Adipocyte (in vitro differentiated cells): ENCODE results near the gene TNFRSF11A.
A peak's percentile ranks its signal among the peaks of the same experiment; 100 is the strongest.

Experiments used
- DNase-seq: peaks from one replicate; pipeline ENCODE4 v3.0.0-alpha.2; 2015; ENCODE audit warnings: low read depth
- H3K27me3 ChIP-seq: replicated peaks from 2 replicates; pipeline ENCODE4 v1.7.0; 2013; ENCODE audit warnings: mild to moderate bottlenecking, low read length, moderate library complexity; ENCODE audit not compliant: control insufficient read depth, insufficient read depth
- H3K36me3 ChIP-seq: 2 replicates; pipeline ENCODE4 v1.7.0; 2013; ENCODE audit warnings: low read length, mild to moderate bottlenecking, moderate library complexity; ENCODE audit not compliant: control insufficient read depth, insufficient read depth, severe bottlenecking
- H3K4me1 ChIP-seq: 2 replicates; pipeline ENCODE4 v1.7.0; 2013; ENCODE audit warnings: mild to moderate bottlenecking, low read length, moderate library complexity; ENCODE audit not compliant: control insufficient read depth, insufficient read depth
- H3K4me3 ChIP-seq: 2 replicates; pipeline ENCODE4 v1.7.0; 2013; ENCODE audit warnings: mild to moderate bottlenecking, low read length, moderate library complexity
- H3K9ac ChIP-seq: 2 replicates; pipeline ENCODE4 v1.7.0; 2013; ENCODE audit warnings: mild to moderate bottlenecking, low read length, moderate library complexity
- H3K9me3 ChIP-seq: 2 replicates; pipeline ENCODE4 v1.7.0; 2013; ENCODE audit warnings: mild to moderate bottlenecking, low read length, moderate library complexity; ENCODE audit not compliant: control insufficient read depth

Gene TNFRSF11A

GRCh38 chr18:62403120-62403519, 78.0 kb downstream of the TNFRSF11A start:
- no peak for DNase-seq
- H3K4me3 ChIP-seq = no peak overlapping the region
- H3K36me3 ChIP-seq = no peaks in the 10 kb centered on the region
- H3K9ac ChIP-seq = no peak overlapping the region
- no peaks in the 10 kb centered on the region for H3K9me3 ChIP-seq
- no peaks in the 10 kb centered on the region for H3K4me1 ChIP-seq
- peaks cover 15% of the 10 kb centered on the region for H3K27me3 ChIP-seq

GRCh38 chr18:62404881-62405280, 79.8 kb downstream of the TNFRSF11A start:
- Histone ChIP-seq H3K36me3 (no peaks in the 10 kb centered on the region), H3K4me3 (no peak overlapping the region), H3K9me3 (no peaks in the 10 kb centered on the region), H3K9ac (no peak overlapping the region), H3K4me1 (no peaks in the 10 kb centered on the region), H3K27me3 (peaks cover 15% of the 10 kb centered on the region)
- DNase-seq = no peak

DNA sequence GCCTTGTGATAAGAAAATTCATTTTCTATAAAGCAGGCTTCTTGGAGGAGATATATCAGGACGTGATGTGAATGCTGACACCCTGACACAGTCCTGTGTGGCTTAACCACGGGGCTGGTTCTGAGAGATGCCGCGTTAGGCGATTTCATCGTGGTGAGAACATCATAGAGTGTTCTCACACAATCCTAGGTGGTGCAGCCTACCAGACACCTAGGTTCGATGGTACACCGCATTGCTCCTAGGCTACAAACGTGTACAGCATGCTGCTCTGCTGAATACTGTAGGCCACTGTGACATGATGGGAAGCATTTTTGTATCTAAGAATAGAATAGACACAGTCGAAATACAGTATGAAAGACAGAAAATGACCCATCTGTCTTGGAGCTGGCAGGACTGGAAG, 82.5 kb downstream of the TNFRSF11A start:
- H3K4me1 ChIP-seq = peaks cover 3% of the 10 kb centered on the region
- no peak overlapping the region for H3K4me3 ChIP-seq
- no peaks in the 10 kb centered on the region for H3K36me3 ChIP-seq
- no peak overlapping the region for H3K9ac ChIP-seq
- DNase-seq = no peak
- peaks cover 10% of the 10 kb centered on the region for H3K27me3 ChIP-seq
- no peaks in the 10 kb centered on the region for H3K9me3 ChIP-seq

DNA sequence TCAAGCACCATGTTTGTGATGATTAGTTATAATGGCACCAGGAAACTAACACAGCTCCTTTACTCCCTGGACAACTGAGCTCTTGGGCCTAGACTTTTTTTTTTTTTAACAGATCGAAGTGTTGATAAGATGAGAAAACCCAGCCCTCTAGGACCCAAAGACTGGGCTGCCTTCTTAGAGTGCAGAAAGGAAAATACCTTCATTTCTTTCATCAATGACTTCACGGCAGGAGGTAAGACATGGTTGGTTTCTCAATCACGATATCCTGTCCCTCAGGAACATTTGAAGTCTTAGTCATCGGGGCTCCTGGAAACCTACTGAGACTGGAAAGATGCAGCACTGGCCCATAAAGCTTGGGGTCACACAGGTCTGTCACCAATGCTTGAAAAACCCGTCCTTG, 84.7 kb downstream of the TNFRSF11A start:
- Histone ChIP-seq H3K27me3 (peaks cover 8% of the 10 kb centered on the region), H3K4me1 (peaks cover 16% of the 10 kb centered on the region), H3K9ac (no peak overlapping the region), H3K36me3 (no peaks in the 10 kb centered on the region), H3K4me3 (no peak overlapping the region), H3K9me3 (no peaks in the 10 kb centered on the region)
- no peak for DNase-seq

DNA sequence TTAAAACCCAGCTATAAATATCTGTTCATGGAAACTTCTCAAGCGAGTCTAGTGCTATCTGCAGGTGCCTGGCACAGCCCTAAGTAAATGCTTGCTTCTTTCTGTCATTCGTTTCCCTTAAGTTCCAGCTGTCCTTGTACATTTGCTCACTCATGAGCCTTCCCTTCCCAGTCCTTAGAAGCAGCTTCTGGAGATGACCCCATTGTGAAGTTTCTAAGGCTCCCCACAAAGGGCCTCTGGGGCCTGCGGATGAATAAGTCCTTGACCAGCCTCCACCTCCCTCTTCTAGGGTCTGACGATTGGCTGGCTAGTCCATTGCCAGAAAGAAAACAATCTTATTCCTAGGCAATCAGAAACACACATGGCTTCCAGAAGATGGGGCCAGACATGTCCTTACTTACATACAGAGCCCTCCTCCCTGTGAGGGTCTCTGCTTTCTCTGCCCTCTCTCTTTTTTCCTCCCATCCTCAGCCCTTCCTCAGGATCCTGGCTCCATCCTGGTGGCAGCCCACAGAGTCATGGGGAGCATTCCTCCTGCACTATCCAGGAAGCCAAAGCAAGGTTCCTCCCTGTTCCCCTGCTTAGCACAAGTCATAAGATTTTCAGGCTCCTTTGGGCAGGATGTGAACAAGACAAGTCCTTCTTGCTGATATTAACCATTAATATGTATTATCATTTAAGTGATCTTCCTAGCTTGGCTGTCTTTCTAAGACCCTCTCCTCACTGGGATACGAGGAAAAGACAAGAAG, 87.3 kb downstream of the TNFRSF11A start:
- peaks cover 12% of the 10 kb centered on the region for H3K27me3 ChIP-seq
- no peak for DNase-seq

DNA sequence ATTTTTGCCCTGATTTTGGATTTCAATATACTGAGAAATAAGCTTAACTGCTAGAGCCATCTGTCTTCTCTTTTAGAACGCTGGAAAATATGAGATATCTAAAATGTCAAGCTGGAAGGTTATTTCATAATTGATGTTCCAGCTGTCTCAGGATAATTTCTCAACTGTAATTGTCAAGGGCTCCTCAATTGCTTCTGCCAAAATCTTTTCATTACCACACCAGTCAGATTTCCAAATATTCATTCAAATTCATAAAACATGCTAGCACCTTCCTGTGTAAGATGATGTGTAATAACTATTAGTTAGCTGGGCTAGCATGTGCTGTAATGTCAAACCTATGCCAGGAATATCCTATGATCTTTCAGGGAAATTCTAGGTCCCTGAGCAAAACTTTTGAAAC, 88.1 kb downstream of the TNFRSF11A start:
- Histone ChIP-seq H3K27me3 (peaks cover 12% of the 10 kb centered on the region), H3K9ac (no peak overlapping the region), H3K4me1 (peaks cover 16% of the 10 kb centered on the region), H3K9me3 (no peaks in the 10 kb centered on the region), H3K36me3 (no peaks in the 10 kb centered on the region), H3K4me3 (no peak overlapping the region)
- DNase-seq = no peak

More for the DNA sequence above, 87.3 kb downstream of the TNFRSF11A start:
- Histone ChIP-seq H3K36me3 (no peaks in the 10 kb centered on the region), H3K4me3 (no peak overlapping the region), H3K4me1 (peaks cover 16% of the 10 kb centered on the region), H3K9me3 (no peaks in the 10 kb centered on the region), H3K9ac (no peak overlapping the region)

GRCh38 chr18:62418258-62418657, 93.1 kb downstream of the TNFRSF11A start:
- Histone ChIP-seq H3K36me3 (no peaks in the 10 kb centered on the region), H3K4me3 (no peak overlapping the region), H3K4me1 (peaks cover 7% of the 10 kb centered on the region), H3K9ac (no peak overlapping the region), H3K9me3 (no peaks in the 10 kb centered on the region), H3K27me3 (peaks cover 5% of the 10 kb centered on the region)
- DNase-seq = no peak

GRCh38 chr18:62420151-62420512, 95.0 kb downstream of the TNFRSF11A start:
- DNase-seq = peak; percentile 16
- Histone ChIP-seq H3K36me3 (no peaks in the 10 kb centered on the region), H3K9me3 (no peaks in the 10 kb centered on the region), H3K9ac (no peak overlapping the region), H3K27me3 (peaks cover 1% of the 10 kb centered on the region), H3K4me3 (peak overlapping the region; percentile 56), H3K4me1 (peaks cover 3% of the 10 kb centered on the region)

GRCh38 chr18:62420513-62421209, 95.6 kb downstream of the TNFRSF11A start:
- DNase-seq = peak; percentile 64
- peaks cover 7% of the 10 kb centered on the region for H3K4me1 ChIP-seq
- H3K9me3 ChIP-seq = no peaks in the 10 kb centered on the region
- H3K27me3 ChIP-seq = no peaks in the 10 kb centered on the region
- H3K36me3 ChIP-seq = no peaks in the 10 kb centered on the region
- H3K9ac ChIP-seq = no peak overlapping the region
- peak overlapping the region; percentile 56 for H3K4me3 ChIP-seq

- Histone ChIP-seq H3K9ac (peak overlapping the region; percentile 83), H3K9me3 (no peaks in the 10 kb centered on the region), H3K4me1 (peaks cover 13% of the 10 kb centered on the region), H3K27me3 (no peaks in the 10 kb centered on the region), H3K4me3 (peak overlapping the region; percentile 80), H3K36me3 (no peaks in the 10 kb centered on the region)
- DNase-seq = peak; percentile 98
Measured at GRCh38 chr18:62425465-62426190, 100.5 kb downstream of the TNFRSF11A start.

- no peaks in the 10 kb centered on the region for H3K9me3 ChIP-seq
- no peaks in the 10 kb centered on the region for H3K36me3 ChIP-seq
- H3K9ac ChIP-seq = no peak overlapping the region
- DNase-seq = no peak
- H3K4me3 ChIP-seq = no peak overlapping the region
- H3K4me1 ChIP-seq = peaks cover 13% of the 10 kb centered on the region
- H3K27me3 ChIP-seq = no peaks in the 10 kb centered on the region
Measured at GRCh38 chr18:62426191-62426488, 101.0 kb downstream of the TNFRSF11A start.
